Activated T-helper 1 cell treated with anti-CD3 and anti-CD28 coated beads, Interleukin-2, amount 50 U/mL, for 16 hours (primary cell): ENCODE results near the gene ACOT11.

Experiments used
- DNase-seq, 2 donors: peaks; one replicate each; pipeline ENCODE4 v3.0.0-alpha.2; 2020; ENCODE audit warnings: low read depth in 1 of 2, low spot score in 1 of 2

ACOT11 gene

DNA sequence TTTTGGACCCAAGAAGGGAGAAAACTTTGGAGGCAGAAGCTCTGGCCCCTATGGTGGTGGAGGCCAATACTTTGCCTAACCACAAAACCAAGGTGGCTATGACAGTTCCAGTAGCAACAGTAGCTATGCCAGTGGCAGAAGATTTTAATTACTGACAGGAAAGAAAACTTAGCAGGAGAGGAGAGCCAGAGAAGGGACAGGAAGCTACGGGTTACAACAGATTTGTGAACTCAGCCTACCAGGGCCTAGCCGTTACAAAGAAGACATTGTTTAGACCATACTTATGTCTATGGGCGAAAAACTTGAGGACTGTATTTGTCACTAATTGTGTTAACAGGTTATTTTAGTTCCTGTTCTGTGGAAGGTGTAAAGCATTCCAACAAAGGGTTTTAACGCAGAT lies 10.4 kb upstream of the ACOT11 start:
- no peak for DNase-seq

DNA sequence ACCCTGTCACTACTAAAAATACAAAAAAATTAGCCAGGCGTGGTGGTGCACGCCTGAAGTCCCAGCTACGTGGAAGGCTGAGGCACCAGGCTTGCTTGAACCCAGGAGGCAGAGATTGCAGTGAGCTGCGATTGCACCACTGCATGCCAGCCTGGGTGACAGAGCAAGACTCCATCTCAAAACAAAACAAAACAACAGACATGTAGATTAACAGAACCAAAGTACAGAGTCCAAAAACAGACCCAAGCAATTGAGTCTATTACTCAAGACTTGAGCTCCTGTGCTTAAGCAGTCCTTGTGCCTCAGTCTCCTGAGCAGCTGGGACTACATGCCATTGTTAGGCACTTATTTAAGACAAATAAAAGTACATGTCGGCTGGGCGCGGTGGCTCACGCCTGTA lies 9.5 kb upstream of the ACOT11 start:
- DNase-seq = no peak

GRCh38 chr1:54540582-54541295 lies 7.3 kb upstream of the ACOT11 start:
- no peak for DNase-seq

DNA sequence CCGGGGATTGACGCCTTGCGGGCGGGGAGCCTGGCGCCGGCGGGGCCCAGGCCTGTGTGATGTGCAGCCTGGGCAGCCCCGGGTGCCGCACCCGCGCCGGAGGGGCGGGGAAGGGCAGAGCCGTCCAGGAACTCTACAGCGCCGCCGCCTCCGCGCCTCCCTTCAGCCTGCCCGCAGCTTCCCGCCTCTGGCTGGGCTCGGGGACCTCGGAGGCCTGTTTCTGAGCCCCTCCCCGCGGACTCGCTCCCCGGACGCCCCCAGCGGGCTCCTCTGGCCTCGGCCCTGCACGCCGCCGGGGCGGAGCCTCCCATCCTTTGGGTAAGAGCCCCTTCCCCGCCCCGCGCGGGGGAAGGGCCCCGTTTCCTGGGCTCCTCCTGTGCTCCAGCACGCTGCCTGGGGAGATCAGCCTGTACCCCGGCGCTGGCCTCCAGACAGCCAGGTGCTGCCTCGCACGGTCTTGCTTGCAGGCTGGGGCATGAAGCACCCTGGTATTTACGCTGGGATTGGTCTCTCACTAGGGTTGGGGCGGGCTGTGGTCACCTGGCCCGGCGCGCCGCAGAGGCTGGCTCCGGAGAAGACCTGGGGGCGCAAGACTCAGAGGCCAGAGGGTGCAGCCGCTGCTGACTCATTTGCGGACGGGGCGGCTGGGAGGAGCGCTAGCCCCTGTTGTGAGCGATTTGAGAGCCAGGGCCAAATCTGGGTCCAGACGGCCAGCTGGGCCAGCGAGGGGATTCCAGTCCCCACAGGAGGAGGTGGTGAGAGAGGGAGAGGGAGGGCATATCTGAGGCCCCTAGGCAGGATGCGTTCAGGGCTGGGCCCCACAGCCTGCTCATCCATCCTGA lies 5.7 kb upstream of the ACOT11 start:
- DNase-seq = peak in 1 of 2 donors; percentile 24

GRCh38 chr1:54542962-54543539 lies 5.0 kb upstream of the ACOT11 start:
- no peak for DNase-seq

DNA sequence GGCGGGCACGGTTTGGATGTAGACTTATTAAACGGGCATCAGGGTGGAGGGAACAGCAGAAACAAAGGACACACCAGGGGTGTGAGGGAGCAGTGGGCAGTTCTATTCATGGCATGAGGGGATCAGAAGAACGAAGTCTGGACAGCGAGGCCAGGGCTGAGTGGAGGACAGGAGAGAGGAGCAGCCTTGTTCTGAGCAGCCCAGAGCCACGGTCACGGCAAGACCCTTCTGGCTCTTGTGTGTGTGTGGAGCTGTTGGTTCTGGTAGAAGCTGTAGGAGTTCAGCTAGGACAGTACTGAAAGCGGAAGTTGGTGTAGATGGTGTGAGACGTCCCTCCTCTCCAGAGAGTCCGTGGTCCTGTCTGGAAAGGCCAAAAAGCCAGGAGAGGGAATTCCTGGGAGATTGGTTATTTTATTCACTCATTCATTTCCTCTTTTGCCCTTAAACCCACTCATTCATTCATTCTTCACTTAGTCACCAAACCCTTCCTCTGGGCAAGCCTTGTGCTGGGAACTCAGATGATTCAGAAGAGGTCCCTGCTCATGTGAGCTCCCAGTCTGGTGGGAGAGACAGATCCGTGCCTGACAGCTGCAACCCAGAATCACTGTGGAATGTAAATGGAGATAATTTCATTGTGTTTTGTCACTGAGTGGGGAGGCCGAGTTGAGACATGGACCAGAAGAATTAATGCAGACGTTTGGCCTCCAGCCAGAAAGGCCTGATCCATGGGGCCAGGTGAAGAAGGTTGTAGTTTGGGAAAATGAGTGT lies 4.1 kb upstream of the ACOT11 start:
- no peak for DNase-seq

GRCh38 chr1:54545916-54546635 lies 2.0 kb upstream of the ACOT11 start:
- no peak for DNase-seq

DNA sequence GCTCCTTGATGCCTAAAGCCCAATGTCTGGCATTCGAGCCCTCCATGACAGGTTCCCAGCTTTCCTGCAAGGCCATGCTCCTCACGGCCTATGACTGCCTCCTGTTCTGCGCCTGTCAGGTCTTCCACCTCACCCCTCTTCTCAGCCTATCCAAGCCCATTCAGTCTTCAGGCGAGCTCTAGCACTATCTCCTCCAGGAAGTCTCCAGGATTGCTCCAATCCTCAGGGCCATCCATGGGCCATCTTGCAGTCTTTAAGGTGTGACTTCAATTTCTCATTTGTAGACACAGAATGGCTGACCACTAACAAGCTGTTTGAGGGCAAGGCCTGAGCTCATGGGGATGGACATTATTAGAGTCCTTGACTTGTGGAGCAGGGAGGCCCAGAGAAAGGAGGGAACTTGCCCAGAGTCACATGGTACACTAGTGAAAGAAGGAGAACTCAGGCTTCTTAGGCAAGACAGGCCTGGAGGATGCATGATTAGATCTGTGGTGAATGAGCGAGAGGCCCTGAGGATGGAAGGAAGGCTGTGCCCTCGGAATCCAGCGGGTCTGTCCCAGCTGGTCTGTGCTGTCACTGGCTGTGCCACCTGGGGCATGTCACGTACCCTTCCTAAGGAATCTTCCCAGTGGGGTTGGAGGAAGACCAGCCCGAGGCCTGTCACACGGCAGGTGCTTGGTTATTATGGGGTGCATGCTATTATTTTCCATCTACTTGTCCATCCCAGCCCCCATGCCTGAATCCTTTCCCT lies 1.2 kb upstream of the ACOT11 start:
- DNase-seq = no peak

- no peak for DNase-seq
These were observed 489 bp downstream of the ACOT11 start for GRCh38 chr1:54548389-54549044.

- DNase-seq = no peak
These were observed 1.3 kb downstream of the ACOT11 start for GRCh38 chr1:54549181-54549924.

GRCh38 chr1:54551891-54552290 lies 3.9 kb downstream of the ACOT11 start:
- DNase-seq = no peak

GRCh38 chr1:54553602-54554313 lies 5.7 kb downstream of the ACOT11 start:
- DNase-seq = no peak

- no peak for DNase-seq
These were observed 8.1 kb downstream of the ACOT11 start for GRCh38 chr1:54556110-54556509.

GRCh38 chr1:54557671-54558355 lies 9.8 kb downstream of the ACOT11 start:
- DNase-seq = no peak

GRCh38 chr1:54558434-54559030 lies 10.5 kb downstream of the ACOT11 start:
- DNase-seq = no peak

DNA sequence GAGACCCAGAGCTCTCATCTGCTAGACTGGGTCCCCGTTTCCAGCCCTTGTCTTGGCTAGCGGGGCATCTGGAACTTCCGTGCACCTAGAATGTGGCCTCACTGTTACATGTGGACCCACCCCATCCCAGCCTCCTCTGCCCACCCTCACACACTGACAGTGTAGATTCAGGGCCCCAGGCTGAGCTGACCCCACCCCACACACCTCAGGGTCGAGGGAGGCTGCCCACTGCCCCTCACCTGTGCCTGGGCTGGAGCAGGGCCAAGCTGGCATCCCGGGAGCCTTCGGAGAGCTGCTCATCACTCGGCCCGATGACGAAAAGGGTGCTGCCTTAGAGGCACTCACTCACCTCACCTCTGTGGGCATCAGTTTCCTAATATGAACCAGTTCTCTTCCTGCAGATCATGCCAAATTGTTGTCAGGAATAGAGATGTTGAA lies 11.1 kb downstream of the ACOT11 start:
- no peak for DNase-seq

DNA sequence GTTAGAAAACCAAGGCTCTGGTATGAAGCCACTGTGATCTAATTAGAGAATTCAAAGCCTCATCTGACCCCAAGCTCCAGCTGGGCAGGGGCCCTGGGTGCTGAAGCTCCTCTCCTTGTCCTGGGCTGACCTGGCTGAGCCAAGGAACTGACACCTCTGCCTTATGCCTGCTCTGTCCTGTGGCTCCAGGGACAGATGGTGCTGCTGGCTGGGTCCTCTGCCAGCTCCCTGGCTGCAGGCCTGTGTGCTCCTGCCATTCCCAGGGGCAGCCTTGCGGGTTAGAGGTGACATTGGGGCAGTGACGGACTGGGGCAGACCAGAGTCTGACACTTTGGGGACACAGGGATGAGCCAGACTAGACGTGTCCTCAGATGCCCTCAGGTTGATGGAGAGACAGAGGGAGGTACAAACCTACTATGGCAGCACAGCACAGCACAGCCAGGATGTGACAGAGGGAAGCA lies 11.8 kb downstream of the ACOT11 start:
- DNase-seq = no peak
